ENCODE results near the gene OTOL1.

Gene OTOL1

GRCh38 chr3:161548301-161548700 lies 51.7 kb downstream of the OTOL1 start:
- no peak for FAIRE-seq

GRCh38 chr3:161549261-161549660 lies 52.7 kb downstream of the OTOL1 start:
- FAIRE-seq, result no peak

- no peak for FAIRE-seq
Observed at GRCh38 chr3:161550491-161551195, 54.0 kb downstream of the OTOL1 start.

GRCh38 chr3:161551697-161552096 lies 55.1 kb downstream of the OTOL1 start:
- FAIRE-seq, result no peak

- no peak for FAIRE-seq
Observed at GRCh38 chr3:161552984-161553560, 56.5 kb downstream of the OTOL1 start.
